Brain microvascular endothelial cell (primary cell): Measurements from ENCODE around the gene KYAT1.
A peak's percentile ranks its signal among the peaks of the same experiment; 100 is the strongest.
"Not testable (repeated sequence)": the region's sequence is repeated elsewhere in the genome, so short reads cannot be mapped to it uniquely, and the experiment has no call there.

Source experiments
- DNase-seq: peaks from one replicate; pipeline ENCODE4 v3.0.0-alpha.2; 2020
- H3K27ac ChIP-seq: fragments of 250-450 bp; sonication (Bioruptor Pico); 2 replicates; pipeline ENCODE4 v1.5.1; 2020; ENCODE audit warnings: mild to moderate bottlenecking, moderate library complexity
- H3K27me3 ChIP-seq: fragments of 250-450 bp; sonication (Bioruptor Pico); replicated peaks from 2 replicates; pipeline ENCODE4 v1.5.1; 2020; ENCODE audit warnings: mild to moderate bottlenecking
- H3K36me3 ChIP-seq: fragments of 250-450 bp; sonication (Bioruptor Pico); replicated peaks from 2 replicates; pipeline ENCODE4 v1.5.1; 2020; ENCODE audit warnings: mild to moderate bottlenecking
- H3K4me3 ChIP-seq: 2 replicates; pipeline ENCODE4 v1.5.1; 2011; ENCODE audit warnings: low read depth, mild to moderate bottlenecking, control low read depth, low read length, moderate library complexity
- in situ Hi-C: cut with HindIII; loops from 2 replicates; pipeline ENCODE4 v1.10.0; 2017; ENCODE audit warnings: low sequenced_read_pairs, low pct_ligation_motif_present
- TF ChIP-seq, protein P1 (sequence below): IDR thresholded peaks from 2 replicates; pipeline ENCODE4 v1.5.1; 2011; ENCODE audit warnings: low read depth, mild to moderate bottlenecking, moderate library complexity, low read length, control low read depth, inconsistent platforms; ENCODE audit errors: missing control alignments

Gene KYAT1

DNA sequence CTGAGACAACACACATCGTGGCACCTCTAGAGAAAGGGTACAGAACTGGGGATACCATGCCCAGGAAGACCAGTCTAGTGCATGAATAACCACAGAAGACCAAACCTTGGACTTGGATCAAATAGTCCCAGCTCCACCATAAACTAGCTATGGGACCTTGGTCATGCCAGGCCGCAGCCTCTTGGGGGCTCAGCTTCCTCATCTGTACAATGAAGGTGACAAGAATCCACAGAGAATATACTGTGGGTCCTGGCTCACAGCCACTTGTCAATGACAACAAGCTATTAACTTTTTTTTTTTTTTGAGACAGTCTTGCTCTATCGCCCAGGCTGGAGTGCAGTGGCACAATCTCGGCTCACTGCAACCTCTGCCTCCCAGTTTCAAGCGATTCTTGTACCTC, 3.9 kb downstream of the KYAT1 start:
- no peaks in the 10 kb centered on the region for H3K27me3 ChIP-seq
- no peaks in the 10 kb centered on the region for H3K36me3 ChIP-seq
- in situ Hi-C loops = no loop called here
- DNase-seq = no peak
- TF ChIP-seq, protein P1, sequence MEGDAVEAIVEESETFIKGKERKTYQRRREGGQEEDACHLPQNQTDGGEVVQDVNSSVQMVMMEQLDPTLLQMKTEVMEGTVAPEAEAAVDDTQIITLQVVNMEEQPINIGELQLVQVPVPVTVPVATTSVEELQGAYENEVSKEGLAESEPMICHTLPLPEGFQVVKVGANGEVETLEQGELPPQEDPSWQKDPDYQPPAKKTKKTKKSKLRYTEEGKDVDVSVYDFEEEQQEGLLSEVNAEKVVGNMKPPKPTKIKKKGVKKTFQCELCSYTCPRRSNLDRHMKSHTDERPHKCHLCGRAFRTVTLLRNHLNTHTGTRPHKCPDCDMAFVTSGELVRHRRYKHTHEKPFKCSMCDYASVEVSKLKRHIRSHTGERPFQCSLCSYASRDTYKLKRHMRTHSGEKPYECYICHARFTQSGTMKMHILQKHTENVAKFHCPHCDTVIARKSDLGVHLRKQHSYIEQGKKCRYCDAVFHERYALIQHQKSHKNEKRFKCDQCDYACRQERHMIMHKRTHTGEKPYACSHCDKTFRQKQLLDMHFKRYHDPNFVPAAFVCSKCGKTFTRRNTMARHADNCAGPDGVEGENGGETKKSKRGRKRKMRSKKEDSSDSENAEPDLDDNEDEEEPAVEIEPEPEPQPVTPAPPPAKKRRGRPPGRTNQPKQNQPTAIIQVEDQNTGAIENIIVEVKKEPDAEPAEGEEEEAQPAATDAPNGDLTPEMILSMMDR = no peak
- no peak overlapping the region for H3K4me3 ChIP-seq
- H3K27ac ChIP-seq = no peak overlapping the region

DNA sequence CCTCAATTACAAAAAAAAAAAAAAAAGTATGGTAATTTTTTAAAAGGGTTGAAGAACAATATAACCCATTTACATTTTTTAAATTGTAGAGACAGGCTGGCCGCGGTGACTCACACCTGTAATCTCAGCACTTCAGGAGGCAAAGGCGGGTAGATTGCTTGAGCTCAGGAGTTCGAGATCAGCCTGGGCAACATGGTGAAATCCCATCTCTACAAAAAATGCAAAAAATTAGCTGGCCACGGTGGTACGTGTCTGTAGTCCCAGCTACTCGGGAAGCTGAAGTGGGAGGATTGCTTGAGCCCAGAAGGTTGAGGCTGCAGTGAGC, 10.8 kb downstream of the KYAT1 start:
- H3K27me3 ChIP-seq, in situ Hi-C loops, DNase-seq, H3K27ac ChIP-seq, H3K36me3 ChIP-seq, H3K4me3 ChIP-seq: not testable (repeated sequence)

DNA sequence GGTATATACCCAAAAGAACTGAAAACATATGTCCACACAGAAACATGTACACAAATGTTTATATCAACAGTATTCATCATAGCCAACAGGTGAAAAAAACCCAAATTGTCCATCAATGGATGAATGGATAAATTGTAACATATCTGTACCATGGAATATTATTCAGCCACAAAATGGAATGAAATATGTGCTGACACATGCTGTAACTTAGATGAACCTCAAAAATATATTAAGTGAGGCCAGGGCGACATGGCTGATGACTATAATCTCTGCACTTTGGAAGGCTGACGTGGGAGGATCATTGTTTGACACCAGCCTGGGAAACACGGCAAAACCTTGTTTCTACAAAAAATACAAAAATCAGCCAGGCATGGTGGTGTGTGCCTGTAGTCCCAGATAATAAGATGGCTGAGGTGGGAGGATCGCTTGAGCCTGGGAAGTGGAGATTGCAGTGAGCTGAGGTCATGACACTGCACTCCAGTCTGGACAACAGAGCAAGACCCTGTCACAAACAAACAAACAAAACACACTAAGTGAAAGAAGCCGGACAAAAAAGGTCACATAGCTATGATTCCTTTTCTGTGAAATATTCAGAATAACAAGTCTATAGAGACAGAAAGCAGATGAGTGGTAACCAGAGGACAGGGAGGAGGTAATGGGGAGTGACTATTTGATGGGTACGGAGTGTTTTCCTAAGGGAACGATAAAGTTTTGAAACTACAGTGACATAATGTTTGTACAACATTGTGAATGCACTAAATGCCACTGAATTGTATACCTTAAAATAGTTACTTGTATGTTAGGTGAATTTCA, 11.4 kb downstream of the KYAT1 start:
- H3K36me3 ChIP-seq = no peaks in the 10 kb centered on the region
- no peak overlapping the region for H3K4me3 ChIP-seq
- TF ChIP-seq, protein P1 = no peak
- DNase-seq = no peak
- in situ Hi-C loops = no loop called here
- H3K27ac ChIP-seq = no peak overlapping the region
- no peaks in the 10 kb centered on the region for H3K27me3 ChIP-seq

DNA sequence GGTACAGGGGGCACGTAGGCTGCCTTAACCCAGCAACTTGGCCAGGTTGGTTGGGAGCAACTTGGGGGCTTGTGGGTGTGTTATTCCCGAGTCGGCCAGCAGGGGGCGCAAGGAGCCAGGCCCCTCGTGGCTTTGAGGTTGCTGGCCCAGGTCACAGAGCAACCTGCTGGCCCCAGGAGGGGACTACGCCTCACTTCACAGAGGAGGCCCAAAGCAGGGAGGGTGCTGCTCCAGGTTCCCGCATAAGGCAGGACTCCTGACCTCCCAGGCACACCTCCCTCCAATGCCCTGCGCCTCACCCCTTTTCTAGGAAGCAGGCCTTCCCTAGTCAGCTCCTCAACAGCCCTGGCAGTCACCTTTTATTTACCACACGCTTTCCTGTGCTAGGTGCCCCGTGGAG, 18.1 kb downstream of the KYAT1 start:
- in situ Hi-C loops = no loop called here
- TF ChIP-seq, protein P1 = peak; percentile 94
- H3K27me3 ChIP-seq = no peaks in the 10 kb centered on the region
- DNase-seq = no peak
- H3K27ac ChIP-seq = no peak overlapping the region
- H3K36me3 ChIP-seq = no peaks in the 10 kb centered on the region
- H3K4me3 ChIP-seq = no peak overlapping the region

DNA sequence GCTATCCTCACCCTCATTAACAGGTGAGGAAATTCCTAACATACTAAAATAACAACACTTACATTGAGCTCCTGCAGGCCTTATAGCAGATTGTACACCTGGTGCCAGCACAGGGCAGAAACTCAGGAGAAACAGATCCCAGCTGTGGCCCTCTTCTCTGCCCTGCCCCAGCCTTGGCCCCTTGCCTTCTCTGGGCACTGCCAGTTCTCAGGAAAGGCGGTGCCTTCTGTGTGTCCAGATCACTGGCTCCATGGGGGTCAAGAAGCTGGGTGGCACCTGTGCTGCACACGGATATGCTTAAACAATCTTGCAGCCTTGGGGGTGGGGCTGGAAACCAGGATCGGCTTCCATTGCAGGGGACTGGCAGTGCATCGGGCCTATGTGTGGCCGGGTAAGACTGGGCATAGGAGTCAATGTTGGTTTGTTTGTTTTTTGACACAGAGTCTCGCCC, 19.3 kb downstream of the KYAT1 start:
- DNase-seq = no peak
- no peak overlapping the region for H3K4me3 ChIP-seq
- in situ Hi-C loops = no loop called here
- no peaks in the 10 kb centered on the region for H3K36me3 ChIP-seq
- H3K27me3 ChIP-seq = no peaks in the 10 kb centered on the region
- H3K27ac ChIP-seq = no peak overlapping the region
- TF ChIP-seq, protein P1 = no peak

DNA sequence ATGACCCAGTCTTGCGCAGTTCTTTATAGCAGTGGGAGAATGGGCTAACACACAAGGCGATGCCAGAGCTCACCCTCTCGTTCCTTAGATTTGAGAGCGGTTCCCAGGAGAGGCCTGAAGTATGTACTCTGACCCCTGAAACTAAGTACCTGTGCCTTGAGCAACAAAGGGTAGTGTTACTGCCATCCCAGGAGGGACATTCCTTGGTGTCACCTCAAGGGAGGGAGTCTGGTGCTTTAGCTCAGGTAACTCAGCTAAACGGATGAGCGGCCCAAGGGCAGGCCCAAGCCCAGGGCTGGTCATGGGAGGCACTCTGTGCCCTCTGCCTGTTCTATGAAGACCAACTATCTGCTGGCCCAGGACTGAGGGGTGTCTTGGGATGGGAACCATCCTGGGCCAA, 20.2 kb downstream of the KYAT1 start:
- Histone ChIP-seq H3K27me3 (no peaks in the 10 kb centered on the region), H3K36me3 (no peaks in the 10 kb centered on the region), H3K4me3 (no peak overlapping the region), H3K27ac (no peak overlapping the region)
- TF ChIP-seq, protein P1 = no peak
- in situ Hi-C loops = no loop called here
- no peak for DNase-seq
